G401.6 (cell line): Measurements from ENCODE around the gene RIPK3.

ENCODE experiments used
- FAIRE-seq: peaks from 2 replicates; lab custom pipeline; 2012; peaks lifted over from hg19 to GRCh38; lab: Jason Lieb, UNC

The RIPK3 gene

DNA sequence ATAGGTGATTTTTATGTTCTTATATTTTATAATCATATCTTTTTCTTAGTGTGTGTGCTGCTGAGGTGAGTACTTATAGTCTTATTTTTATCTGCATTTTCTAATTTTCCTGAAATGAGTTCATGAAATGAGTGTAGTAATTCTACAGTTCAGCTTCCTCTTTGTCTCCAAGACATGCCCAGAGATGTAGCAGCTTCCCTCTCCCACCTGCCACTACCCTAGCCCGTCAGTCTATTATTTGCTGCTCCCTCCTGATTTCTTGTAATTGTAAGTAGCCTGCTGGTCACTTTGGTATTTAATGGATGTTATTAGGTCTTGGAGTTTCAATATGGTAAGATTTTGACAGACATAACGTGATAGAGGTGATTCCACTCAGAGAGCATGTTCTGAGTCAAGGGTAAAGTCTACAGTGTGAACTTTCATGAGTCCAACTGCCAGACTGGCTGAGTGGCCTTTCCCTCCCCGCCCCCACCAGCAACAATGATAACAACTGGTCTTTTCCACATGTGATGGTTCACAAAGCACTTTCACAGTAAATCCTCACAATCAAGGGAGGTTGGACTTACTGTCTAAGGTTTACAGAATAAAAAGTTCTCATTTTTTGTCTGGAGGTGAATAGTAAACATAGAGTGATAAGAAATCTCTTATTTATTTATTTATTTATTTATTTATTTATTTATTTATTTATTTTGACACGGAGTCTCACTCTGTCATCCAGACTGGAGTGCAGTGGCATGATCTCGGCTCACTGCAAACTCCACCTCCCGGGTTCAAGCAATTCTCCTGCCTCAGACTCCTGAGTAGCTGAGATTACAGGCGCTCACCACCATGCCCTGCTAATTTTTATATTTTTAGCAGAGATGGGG is 4.2 kb upstream of the RIPK3 start:
- FAIRE-seq = no peak

DNA sequence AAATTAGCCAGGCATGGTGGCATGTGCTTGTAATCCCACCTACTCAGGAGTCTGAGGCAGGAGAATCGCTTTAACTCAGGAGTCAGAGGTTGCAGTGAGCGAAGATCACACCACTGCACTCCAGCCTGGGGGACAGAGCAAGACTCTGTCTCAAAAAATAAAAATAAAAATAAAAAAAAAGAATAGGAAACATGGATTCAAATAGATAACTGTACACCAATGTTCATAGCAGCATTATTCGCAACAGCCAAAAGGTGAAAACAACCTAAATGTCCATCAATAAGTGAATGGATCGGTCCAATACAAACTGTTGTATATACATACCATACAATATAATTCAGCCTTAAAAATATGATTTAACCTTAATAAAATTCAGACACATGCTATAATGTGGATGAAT is 3.1 kb upstream of the RIPK3 start:
- FAIRE-seq = no peak

- no peak for FAIRE-seq
These were observed 815 bp upstream of the RIPK3 start for GRCh38 chr14:24340606-24341005.

DNA sequence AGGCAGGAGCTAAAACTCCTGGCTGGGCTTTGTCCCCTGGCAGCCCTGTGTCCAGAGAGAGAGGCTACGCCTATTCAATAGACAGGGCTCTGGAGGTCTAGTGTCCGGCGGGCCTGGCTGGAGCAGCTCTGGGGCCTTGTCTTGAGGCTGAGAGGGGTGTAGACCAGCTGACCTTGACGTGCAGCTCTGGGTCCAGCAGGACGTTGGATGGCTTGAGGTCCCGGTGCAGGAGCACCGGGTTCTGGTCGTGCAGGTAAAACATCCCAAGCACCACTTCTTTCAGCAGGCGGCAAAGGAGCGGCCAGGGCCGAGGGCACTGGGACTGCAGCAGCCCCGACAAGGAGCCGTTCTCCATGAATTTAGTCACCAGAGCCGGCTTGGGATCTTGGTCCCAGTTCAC is 948 bp downstream of the RIPK3 start:
- no peak for FAIRE-seq

DNA sequence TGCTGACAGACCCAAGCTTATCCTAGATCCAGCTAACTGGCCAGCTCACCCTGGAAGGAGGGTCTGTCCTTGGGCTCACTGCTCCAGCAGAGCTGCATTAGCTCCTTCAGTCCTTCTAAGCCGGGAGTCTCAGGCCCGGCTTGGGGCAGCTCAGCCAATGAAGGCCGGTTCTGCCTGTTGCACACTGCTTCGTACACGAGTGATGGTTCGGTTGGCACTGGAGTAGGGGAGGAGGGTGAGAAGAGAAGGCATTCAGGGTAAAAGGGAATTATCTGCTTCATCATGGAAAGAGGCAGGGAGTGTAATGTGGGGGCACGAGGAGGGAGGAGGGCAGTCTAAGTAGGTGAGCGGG is 2.0 kb downstream of the RIPK3 start:
- FAIRE-seq = no peak

- no peak for FAIRE-seq
These were observed 2.5 kb downstream of the RIPK3 start for GRCh38 chr14:24337144-24337823.

DNA sequence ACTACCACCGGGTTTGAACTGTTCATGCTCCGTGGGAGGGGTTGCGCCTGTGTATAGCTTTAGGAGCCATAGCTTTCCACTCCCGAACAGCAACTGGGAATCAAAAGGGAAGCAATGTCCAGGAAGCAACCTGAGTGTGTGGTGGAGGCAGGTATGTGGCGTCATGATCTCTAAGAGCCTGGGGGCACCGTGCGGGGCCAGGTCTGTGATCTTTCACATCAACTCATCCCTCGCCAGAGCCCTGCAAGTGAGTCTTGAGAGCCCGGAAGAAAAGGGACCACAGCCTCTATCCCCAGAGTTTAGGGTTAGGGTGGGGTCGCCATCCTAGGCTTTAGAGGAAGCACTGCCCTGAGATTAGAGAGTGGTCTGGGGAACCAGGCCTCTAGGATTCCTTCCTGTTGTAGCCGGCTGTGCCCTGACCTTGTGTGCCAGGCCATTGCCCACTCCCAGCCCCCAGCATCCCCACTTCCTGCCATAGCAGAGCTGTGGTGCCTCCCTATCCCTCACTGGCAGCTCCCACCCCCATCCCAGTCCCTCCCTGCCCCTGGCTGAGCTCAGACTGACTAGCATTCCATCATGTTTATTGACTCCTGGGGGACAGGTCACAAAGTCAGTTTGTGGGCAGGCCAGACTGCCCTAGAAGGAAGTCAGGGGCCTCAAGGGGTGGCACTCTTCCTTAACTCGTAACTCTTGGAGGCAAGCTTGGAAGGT is 4.2 kb downstream of the RIPK3 start:
- no peak for FAIRE-seq

DNA sequence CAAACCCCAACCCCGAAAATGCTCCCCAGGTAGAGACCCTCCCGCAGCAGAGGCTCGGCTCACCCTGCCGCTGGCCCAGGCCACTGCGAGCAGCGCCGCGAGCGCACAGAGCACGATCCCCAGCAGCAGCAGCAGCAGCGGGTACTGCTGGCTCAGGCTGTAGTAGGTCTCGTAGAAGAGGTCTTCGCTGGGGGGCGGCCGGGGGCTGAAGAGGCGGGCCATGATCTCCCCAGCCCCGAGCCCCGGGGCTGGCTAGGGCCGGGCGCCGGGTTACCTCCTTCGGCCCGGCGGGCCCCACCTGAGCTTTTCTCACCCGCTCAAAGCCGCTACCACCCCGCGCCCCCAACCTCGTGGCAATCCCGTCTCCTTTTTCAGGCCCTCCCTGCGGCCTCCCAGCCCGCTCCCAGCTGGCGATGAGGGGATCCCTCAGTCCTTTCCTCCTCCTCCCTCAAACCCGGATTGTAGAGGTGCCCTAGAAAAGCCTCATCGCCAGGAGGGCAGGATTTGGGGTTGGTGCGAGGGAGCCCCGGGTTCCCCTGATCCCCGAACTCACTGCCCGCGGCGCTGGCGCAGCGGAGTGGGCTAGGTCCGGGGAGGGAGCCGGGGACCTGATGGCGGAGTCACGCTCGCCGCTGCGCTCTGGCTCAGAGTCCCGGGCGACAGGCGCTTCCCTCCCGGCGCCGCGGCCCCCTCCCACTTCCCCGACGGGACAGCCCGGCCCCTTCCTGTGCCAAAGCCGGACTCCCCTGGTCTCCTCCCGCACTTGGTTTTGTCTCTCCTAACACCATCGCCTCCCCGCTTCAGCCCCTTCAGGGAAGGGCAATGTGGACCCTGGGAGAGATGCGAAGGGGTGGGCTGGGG is 5.1 kb downstream of the RIPK3 start, which contains the start of gene ADCY4:
Gene ADCY4 (minus strand): TSS at position 641 of the 861 bp plus-strand sequence. CDS start 419 bp downstream, at position 222.
- no peak for FAIRE-seq

DNA sequence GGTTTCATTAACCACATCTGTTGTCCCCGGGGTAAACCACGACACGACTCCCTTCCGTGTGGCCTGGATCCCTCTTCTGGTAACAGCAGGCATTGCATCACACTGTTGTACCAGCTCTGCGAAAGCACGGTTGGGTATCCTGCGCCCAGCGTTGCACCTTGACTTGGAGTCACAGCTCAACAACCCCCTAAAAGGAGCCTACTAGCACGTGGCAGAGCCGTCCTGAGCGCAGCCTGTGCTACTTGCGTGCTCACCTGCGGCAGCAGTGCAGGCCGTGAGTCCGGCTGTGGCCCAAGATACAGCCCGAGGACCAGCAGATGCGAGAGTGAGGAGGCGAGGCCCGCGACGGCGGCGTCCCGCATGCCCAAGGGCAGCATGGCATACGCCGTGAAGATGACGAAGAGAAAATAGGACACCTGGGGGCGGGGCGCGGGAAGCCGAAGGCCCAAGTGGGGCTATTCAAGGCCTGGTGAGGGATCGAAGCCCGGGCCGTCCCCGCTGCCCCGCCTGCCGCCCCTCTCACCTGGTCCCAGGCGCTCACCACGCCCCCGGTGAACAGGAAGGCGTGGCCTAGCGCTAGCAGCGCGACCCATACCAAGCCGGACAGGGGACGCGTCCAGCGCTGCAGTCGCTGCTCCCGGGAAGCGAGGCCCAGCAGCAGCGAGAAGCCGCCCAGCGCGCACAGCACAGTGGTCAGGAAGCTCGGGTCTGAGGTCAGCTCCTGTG is 7.4 kb downstream of the RIPK3 start:
- FAIRE-seq = no peak

GRCh38 chr14:24331731-24332267 is 8.0 kb downstream of the RIPK3 start:
- no peak for FAIRE-seq

- no peak for FAIRE-seq
These were observed 8.7 kb downstream of the RIPK3 start for GRCh38 chr14:24330973-24331674.

DNA sequence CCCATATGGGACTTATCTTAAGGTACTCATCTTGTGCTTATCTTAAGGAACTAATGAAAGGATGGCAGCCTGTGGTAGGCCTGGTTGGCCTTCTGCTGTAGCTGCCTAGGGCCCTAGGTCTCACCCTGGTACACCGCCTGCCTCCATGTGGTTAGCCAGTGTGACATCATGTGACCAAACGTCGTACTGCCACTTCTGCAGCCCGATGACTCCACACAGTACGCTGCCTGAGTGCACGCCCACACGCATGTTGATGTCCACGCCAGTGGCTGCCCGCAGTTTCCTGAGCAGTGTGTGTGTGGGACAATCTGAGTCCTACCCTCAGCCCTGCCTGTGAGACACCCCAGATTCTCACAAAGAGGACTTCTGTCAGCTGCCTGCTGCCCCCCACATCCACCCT is 10.1 kb downstream of the RIPK3 start:
- FAIRE-seq = no peak

- no peak for FAIRE-seq
These were observed 10.6 kb downstream of the RIPK3 start for GRCh38 chr14:24329073-24329663.

- FAIRE-seq = peak; percentile 34
These were observed 11.9 kb downstream of the RIPK3 start for GRCh38 chr14:24327914-24328313.

GRCh38 chr14:24327303-24327702 is 12.5 kb downstream of the RIPK3 start:
- FAIRE-seq = no peak

- FAIRE-seq = no peak
These were observed 13.8 kb downstream of the RIPK3 start for GRCh38 chr14:24325963-24326362.

GRCh38 chr14:24325041-24325530 is 14.7 kb downstream of the RIPK3 start:
- no peak for FAIRE-seq

DNA sequence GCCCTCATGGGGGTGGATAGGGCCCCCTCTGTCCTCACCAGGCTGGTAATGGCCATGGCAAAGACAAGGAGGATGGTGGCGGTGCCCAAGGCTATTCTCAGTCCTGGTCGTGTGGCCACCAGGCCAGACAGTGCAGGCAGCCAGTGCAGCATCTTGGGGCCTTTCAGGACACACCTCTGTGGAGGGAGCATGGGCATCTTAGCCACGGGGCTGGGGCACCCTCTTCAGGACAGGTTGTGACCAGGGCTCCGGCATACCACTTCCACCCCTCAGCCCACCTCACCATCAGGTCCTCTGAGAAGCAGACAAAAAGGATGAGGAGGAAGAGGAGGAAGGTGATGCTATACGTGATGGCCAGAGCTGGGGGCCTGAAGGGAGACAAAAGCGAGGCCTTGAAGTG is 15.8 kb downstream of the RIPK3 start:
- no peak for FAIRE-seq

DNA sequence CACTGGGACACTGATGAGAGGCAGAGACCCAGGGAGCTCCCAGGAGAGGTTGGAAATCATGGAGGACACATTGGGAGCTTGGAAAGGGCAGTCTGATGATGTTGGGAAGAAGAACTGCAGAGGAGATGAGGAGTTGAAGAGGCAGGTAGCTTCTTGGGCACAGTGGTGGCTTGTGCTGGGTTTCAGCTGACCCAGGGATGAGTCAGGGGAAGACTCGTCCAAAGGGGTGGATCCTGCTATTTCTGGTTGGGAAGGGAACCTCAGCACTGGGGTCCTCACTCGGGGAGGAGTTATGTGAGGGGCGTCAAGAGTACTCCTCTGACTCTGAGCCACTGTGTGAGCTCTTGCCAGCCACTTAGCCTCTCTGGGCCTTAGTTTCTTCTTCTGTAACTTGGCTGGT is 16.4 kb downstream of the RIPK3 start:
- FAIRE-seq = no peak

GRCh38 chr14:24322672-24323071 is 17.1 kb downstream of the RIPK3 start:
- FAIRE-seq = no peak
